Bronchial epithelial cell (primary cell): ENCODE data around the gene UST. TPM values are rescaled to one million over a fixed set of nuclear protein-coding genes. Genes with fewer than 3 reads are reported as not detected.
"Not testable (repeated sequence)": the region's sequence is repeated elsewhere in the genome, so short reads cannot be mapped to it uniquely, and the experiment has no call there.

Experiments
- DNase-seq: peaks from one replicate; pipeline ENCODE4 v3.0.0-alpha.2; 2010; ENCODE audit warnings: low read depth
- FAIRE-seq: peaks from 2 replicates; lab custom pipeline; 2011; peaks lifted over from hg19 to GRCh38; lab: Jason Lieb, UNC
- H3K27me3 ChIP-seq: 2 replicates; pipeline ENCODE4 v1.5.1; 2011; ENCODE audit warnings: low read length; ENCODE audit not compliant: control insufficient read depth, insufficient read depth
- H3K36me3 ChIP-seq: 2 replicates; pipeline ENCODE4 v1.5.1; 2011; ENCODE audit warnings: low read length; ENCODE audit not compliant: control insufficient read depth, insufficient read depth
- H3K4me3 ChIP-seq: 2 replicates; pipeline ENCODE4 v1.5.1; 2011; ENCODE audit warnings: mild to moderate bottlenecking, low read depth, low read length, control low read depth
- CTCF ChIP-seq: IDR thresholded peaks from 2 replicates; pipeline ENCODE4 v1.5.1; 2011; ENCODE audit warnings: mild to moderate bottlenecking, moderate library complexity, low read length, control low read depth, inconsistent platforms; ENCODE audit not compliant: insufficient read depth, severe bottlenecking
- total RNA-seq: library from RNA; depleted of rRNA; stranded (reverse); fragments of >200 nt; gene quantifications from 2 replicates; pipeline ENCODE4 v1.2.1, GENCODE V29; 2014

UST gene
- total RNA-seq, 1 donor from 2014 or later, result 18.7 TPM

- DNase-seq (no peak), FAIRE-seq (no peak)
- Histone ChIP-seq H3K27me3 (no peaks in the 10 kb centered on the region), H3K4me3 (no peak overlapping the region), H3K36me3 (no peaks in the 10 kb centered on the region)
- TF ChIP-seq CTCF, result no peak
Measured at GRCh38 chr6:148757944-148758480, 11.2 kb downstream of the UST start.

GRCh38 chr6:148758492-148758891 lies 11.7 kb downstream of the UST start:
- Histone ChIP-seq H3K4me3 (no peak overlapping the region), H3K27me3 (no peaks in the 10 kb centered on the region), H3K36me3 (no peaks in the 10 kb centered on the region)
- FAIRE-seq (no peak), DNase-seq (no peak)
- TF ChIP-seq CTCF, result no peak

GRCh38 chr6:148760258-148760534 lies 13.4 kb downstream of the UST start:
- Histone ChIP-seq H3K27me3 (no peaks in the 10 kb centered on the region), H3K36me3 (no peaks in the 10 kb centered on the region), H3K4me3 (no peak overlapping the region)
- TF ChIP-seq CTCF, result no peak
- FAIRE-seq, result no peak
- no peak for DNase-seq

- no peak for TF ChIP-seq CTCF
- Histone ChIP-seq H3K4me3 (no peak overlapping the region), H3K27me3 (no peaks in the 10 kb centered on the region), H3K36me3 (no peaks in the 10 kb centered on the region)
- DNase-seq (peak; percentile 61), FAIRE-seq (no peak)
Measured at GRCh38 chr6:148760568-148761526, 14.0 kb downstream of the UST start.

- Histone ChIP-seq H3K4me3 (no peak overlapping the region), H3K36me3 (no peaks in the 10 kb centered on the region), H3K27me3 (no peaks in the 10 kb centered on the region)
- TF ChIP-seq CTCF, result no peak
- no peak for FAIRE-seq
- no peak for DNase-seq
Measured at GRCh38 chr6:148761527-148762011, 14.7 kb downstream of the UST start.

- FAIRE-seq (no peak), DNase-seq (no peak)
- Histone ChIP-seq H3K4me3 (no peak overlapping the region), H3K36me3 (no peaks in the 10 kb centered on the region), H3K27me3 (no peaks in the 10 kb centered on the region)
- no peak for TF ChIP-seq CTCF
Measured at GRCh38 chr6:148762231-148762630, 15.4 kb downstream of the UST start.

GRCh38 chr6:148764259-148765020 lies 17.6 kb downstream of the UST start:
- not testable (repeated sequence) for DNase-seq, H3K27me3 ChIP-seq, H3K36me3 ChIP-seq, H3K4me3 ChIP-seq, FAIRE-seq
